KBM-7 (cell line): ENCODE data around the gene ACSBG1.

Experiments
- DNase-seq: peaks from one replicate; pipeline ENCODE4 v3.0.0-alpha.2; 2015
- in situ Hi-C: fragments of 300-500 bp; cut with MboI; formaldehyde crosslinking; loops from 2 replicates; pipeline ENCODE4 v1.14.3; 2020; ENCODE audit warnings: low sequenced_read_pairs, low pct_unique_long_range_greater_than_20kb, mixed read lengths

Gene ACSBG1

GRCh38 chr15:78207641-78208340 is 26.6 kb downstream of the ACSBG1 start:
- in situ Hi-C loops, result no loop called here
- no peak for DNase-seq

- DNase-seq, result no peak
- in situ Hi-C loops, result no loop called here
Observed at GRCh38 chr15:78207110-78207458, 27.3 kb downstream of the ACSBG1 start.

- in situ Hi-C loops, result no loop called here
Observed at GRCh38 chr15:78206326-78207109, 27.8 kb downstream of the ACSBG1 start.

GRCh38 chr15:78205856-78206255 is 28.5 kb downstream of the ACSBG1 start:
- DNase-seq, result no peak

More at GRCh38 chr15:78206326-78207109, 27.8 kb downstream of the ACSBG1 start:
- no peak for DNase-seq

GRCh38 chr15:78205337-78205736 is 29.0 kb downstream of the ACSBG1 start:
- in situ Hi-C loops, result no loop called here
- DNase-seq, result no peak

More at GRCh38 chr15:78205856-78206255, 28.5 kb downstream of the ACSBG1 start:
- in situ Hi-C loops, result no loop called here

- no peak for DNase-seq
- in situ Hi-C loops, result no loop called here
Observed at GRCh38 chr15:78204351-78205309, 29.7 kb downstream of the ACSBG1 start.

GRCh38 chr15:78203346-78204225 is 30.8 kb downstream of the ACSBG1 start:
- no peak for DNase-seq
- in situ Hi-C loops, result no loop called here

- in situ Hi-C loops, result no loop called here
- no peak for DNase-seq
Observed at GRCh38 chr15:78201281-78202190, 32.8 kb downstream of the ACSBG1 start.

- in situ Hi-C loops, result no loop called here
- no peak for DNase-seq
Observed at GRCh38 chr15:78200276-78200930, 34.0 kb downstream of the ACSBG1 start.

- DNase-seq, result no peak
- in situ Hi-C loops, result no loop called here
Observed at GRCh38 chr15:78197632-78198031, 36.7 kb downstream of the ACSBG1 start.

GRCh38 chr15:78195735-78196201 is 38.6 kb downstream of the ACSBG1 start:
- peak; percentile 89 for DNase-seq
- in situ Hi-C loops, result no loop called here

- DNase-seq, result no peak
- in situ Hi-C loops, result no loop called here
Observed at GRCh38 chr15:78194568-78194925, 39.8 kb downstream of the ACSBG1 start.

- no peak for DNase-seq
- in situ Hi-C loops, result no loop called here
Observed at GRCh38 chr15:78193731-78194567, 40.4 kb downstream of the ACSBG1 start.

- in situ Hi-C loops, result no loop called here
- no peak for DNase-seq
Observed at GRCh38 chr15:78192826-78193594, 41.4 kb downstream of the ACSBG1 start.

- no peak for DNase-seq
- in situ Hi-C loops, result no loop called here
Observed at GRCh38 chr15:78182821-78183220, 51.5 kb downstream of the ACSBG1 start.

- DNase-seq, result no peak
- in situ Hi-C loops, result no loop called here
Observed at GRCh38 chr15:78182336-78182700, 52.0 kb downstream of the ACSBG1 start.
